DND-41 (cell line): ENCODE measurements around the gene METTL24.

ENCODE experiments used
- ATAC-seq: fragments of 200-7000 bp; cut with Tn5 transposase; 3 replicates; pipeline ENCODE4 v1.9.1; 2021; ENCODE audit warnings: low read depth; ENCODE audit not compliant: insufficient read depth
- DNase-seq: peaks from one replicate; pipeline ENCODE4 v3.0.0-alpha.2; 2020
- H2AFZ ChIP-seq: 2 replicates; pipeline ENCODE4 v1.6.0; 2012; ENCODE audit warnings: low read depth, low read length
- H3K27ac ChIP-seq: 2 replicates; pipeline ENCODE4 v1.5.1; 2012; ENCODE audit warnings: low read length, inconsistent platforms
- H3K27me3 ChIP-seq: fragments of 200-600 bp; sonication (generic); 2 replicates; pipeline ENCODE4 v1.6.0; 2012; ENCODE audit warnings: low read length, mild to moderate bottlenecking, inconsistent platforms; ENCODE audit not compliant: insufficient read depth, poor library complexity
- H3K36me3 ChIP-seq: 2 replicates; pipeline ENCODE4 v1.5.1; 2012; ENCODE audit warnings: low read length, inconsistent platforms; ENCODE audit not compliant: insufficient read depth
- H3K4me1 ChIP-seq: 2 replicates; pipeline ENCODE4 v1.5.1; 2012; ENCODE audit warnings: mild to moderate bottlenecking, low read length; ENCODE audit not compliant: insufficient read depth
- H3K4me2 ChIP-seq: 2 replicates; pipeline ENCODE4 v1.6.0; 2012; ENCODE audit warnings: mild to moderate bottlenecking, moderate library complexity, low read length, inconsistent platforms; ENCODE audit not compliant: insufficient read depth
- H3K4me3 ChIP-seq, 2 experiments: fragments of 200-600 bp in 1 of 2; shearing (Covaris generic) in 1 of 2; 2 replicates each; pipeline ENCODE4 v1.5.1; 2012 to 2016; ENCODE audit warnings: inconsistent platforms in 2 of 2, low read length in 2 of 2, mild to moderate bottlenecking in 2 of 2, low read depth in 1 of 2, moderate library complexity in 1 of 2
- H3K79me2 ChIP-seq: 2 replicates; pipeline ENCODE4 v1.6.0; 2012; ENCODE audit warnings: low read length, inconsistent platforms; ENCODE audit not compliant: insufficient read depth
- H3K9ac ChIP-seq: 2 replicates; pipeline ENCODE4 v1.6.0; 2012; ENCODE audit warnings: low read depth, mild to moderate bottlenecking, inconsistent platforms, low read length, moderate library complexity
- H3K9me3 ChIP-seq: 2 replicates; pipeline ENCODE4 v1.5.1; 2012; ENCODE audit warnings: low read length, moderate library complexity, mild to moderate bottlenecking, inconsistent platforms; ENCODE audit not compliant: insufficient read depth, severe bottlenecking
- H4K20me1 ChIP-seq: 2 replicates; pipeline ENCODE4 v1.6.0; 2012; ENCODE audit warnings: low read length; ENCODE audit not compliant: insufficient read depth
- EZH2 ChIP-seq: IDR thresholded peaks from 3 replicates; pipeline ENCODE4 v1.6.1; 2012; ENCODE audit warnings: borderline replicate concordance, low read depth, mild to moderate bottlenecking, moderate library complexity, low read length, inconsistent platforms; ENCODE audit not compliant: severe bottlenecking
- TF ChIP-seq, protein P1 (sequence below): IDR thresholded peaks from 2 replicates; pipeline ENCODE4 v1.5.1; 2012; ENCODE audit warnings: borderline replicate concordance, low read length, moderate library complexity, mild to moderate bottlenecking; ENCODE audit not compliant: poor library complexity, severe bottlenecking; ENCODE audit errors: extremely low read depth

METTL24 gene

DNA sequence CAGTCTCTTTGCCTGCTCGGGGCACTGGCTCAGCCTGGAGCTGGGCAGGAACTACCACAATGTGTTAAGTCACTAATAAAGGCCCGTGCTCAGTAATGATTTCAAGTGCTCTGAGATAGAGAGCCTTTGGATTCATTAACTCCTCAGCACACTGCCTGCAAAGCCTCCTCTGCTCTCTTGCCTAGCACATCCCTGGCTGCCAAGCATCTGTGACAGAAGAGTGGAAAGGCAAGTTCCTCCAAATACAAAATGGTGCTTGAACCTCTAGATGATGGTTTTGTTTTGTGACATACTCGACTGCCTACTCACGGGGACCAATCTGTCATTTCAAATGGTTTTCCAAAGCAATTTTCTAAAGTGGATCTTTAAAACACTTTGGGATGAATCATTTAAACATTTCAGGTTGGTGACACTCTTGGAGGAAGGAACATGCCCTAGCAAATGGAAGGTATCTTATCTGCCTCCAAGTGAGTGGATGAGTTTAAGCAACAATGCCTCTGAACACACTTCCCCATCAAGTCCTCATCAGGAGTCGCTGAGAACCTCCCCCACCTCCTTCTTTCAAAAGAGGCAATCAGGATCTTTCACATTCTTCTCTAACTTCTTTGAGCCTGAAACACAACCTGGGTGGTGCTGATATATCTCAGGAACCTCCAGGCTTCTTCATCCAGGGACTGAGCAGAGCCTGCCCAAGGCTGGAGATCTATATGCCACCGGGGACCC is 35.8 kb downstream of the METTL24 start:
- H3K36me3 ChIP-seq = no peaks in the 10 kb centered on the region
- H3K27ac ChIP-seq = no peak overlapping the region
- no peak overlapping the region for H2AFZ ChIP-seq
- no peak overlapping the region for H3K4me2 ChIP-seq
- no peak overlapping the region for H3K9ac ChIP-seq
- ATAC-seq = no peak
- no peaks in the 10 kb centered on the region for H3K9me3 ChIP-seq
- TF ChIP-seq EZH2 = no peak
- no peak overlapping the region for H3K4me3 ChIP-seq
- H4K20me1 ChIP-seq = no peaks in the 10 kb centered on the region
- peaks cover 9% of the 10 kb centered on the region for H3K27me3 ChIP-seq
- H3K4me1 ChIP-seq = no peaks in the 10 kb centered on the region
- no peak for DNase-seq
- H3K79me2 ChIP-seq = no peaks in the 10 kb centered on the region

DNA sequence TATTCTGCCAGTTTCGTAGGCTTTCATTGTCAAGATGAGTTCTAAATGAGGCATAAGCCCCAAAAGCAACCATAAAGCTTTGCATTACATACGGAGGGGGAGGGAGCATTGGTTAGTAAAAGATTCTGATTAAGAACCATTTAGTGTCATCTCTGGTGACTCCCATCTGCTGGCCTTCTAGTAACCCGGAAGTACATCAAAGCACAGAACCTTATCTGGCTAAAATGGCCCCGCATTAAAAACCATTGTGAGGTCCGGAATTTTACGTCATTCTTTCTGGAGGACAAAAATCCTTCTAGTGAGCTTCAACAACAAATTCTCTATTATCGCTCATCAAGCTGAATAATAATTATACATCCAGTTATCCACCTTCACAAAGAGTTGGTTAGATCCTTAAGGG is 37.8 kb downstream of the METTL24 start:
- Histone ChIP-seq H2AFZ (no peak overlapping the region), H3K4me2 (no peak overlapping the region), H3K4me3 (no peak overlapping the region), H3K79me2 (no peaks in the 10 kb centered on the region), H3K4me1 (no peaks in the 10 kb centered on the region), H3K9me3 (no peaks in the 10 kb centered on the region), H3K9ac (no peak overlapping the region), H3K27me3 (peaks cover 6% of the 10 kb centered on the region), H3K36me3 (no peaks in the 10 kb centered on the region), H3K27ac (no peak overlapping the region), H4K20me1 (no peaks in the 10 kb centered on the region)
- no peak for DNase-seq
- no peak for ATAC-seq
- TF ChIP-seq, protein P1, sequence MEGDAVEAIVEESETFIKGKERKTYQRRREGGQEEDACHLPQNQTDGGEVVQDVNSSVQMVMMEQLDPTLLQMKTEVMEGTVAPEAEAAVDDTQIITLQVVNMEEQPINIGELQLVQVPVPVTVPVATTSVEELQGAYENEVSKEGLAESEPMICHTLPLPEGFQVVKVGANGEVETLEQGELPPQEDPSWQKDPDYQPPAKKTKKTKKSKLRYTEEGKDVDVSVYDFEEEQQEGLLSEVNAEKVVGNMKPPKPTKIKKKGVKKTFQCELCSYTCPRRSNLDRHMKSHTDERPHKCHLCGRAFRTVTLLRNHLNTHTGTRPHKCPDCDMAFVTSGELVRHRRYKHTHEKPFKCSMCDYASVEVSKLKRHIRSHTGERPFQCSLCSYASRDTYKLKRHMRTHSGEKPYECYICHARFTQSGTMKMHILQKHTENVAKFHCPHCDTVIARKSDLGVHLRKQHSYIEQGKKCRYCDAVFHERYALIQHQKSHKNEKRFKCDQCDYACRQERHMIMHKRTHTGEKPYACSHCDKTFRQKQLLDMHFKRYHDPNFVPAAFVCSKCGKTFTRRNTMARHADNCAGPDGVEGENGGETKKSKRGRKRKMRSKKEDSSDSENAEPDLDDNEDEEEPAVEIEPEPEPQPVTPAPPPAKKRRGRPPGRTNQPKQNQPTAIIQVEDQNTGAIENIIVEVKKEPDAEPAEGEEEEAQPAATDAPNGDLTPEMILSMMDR = no peak
- no peak for TF ChIP-seq EZH2

DNA sequence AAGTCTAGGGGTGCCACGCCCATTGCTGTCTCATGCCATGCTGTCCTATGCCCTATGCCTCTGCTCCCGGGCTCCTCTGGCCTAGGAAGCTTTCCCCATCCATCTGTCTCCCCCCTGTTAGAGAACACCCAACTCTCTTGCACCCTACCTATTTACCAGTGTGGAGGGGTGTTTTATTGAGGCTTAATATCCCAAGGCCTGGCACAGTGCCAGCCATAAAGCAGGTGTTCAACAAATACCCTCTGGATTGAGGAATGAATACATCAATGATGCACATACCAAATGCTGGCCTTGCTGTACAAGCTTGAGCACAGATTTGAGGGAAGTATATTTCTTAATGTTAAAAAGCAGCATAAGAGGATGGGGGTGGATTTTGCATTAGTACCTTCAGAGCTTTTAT is 38.3 kb downstream of the METTL24 start:
- H3K9ac ChIP-seq = no peak overlapping the region
- TF ChIP-seq, protein P1 = no peak
- no peak for TF ChIP-seq EZH2
- no peaks in the 10 kb centered on the region for H4K20me1 ChIP-seq
- H3K9me3 ChIP-seq = no peaks in the 10 kb centered on the region
- no peak overlapping the region for H3K4me2 ChIP-seq
- peaks cover 6% of the 10 kb centered on the region for H3K27me3 ChIP-seq
- H3K79me2 ChIP-seq = no peaks in the 10 kb centered on the region
- no peak overlapping the region for H3K27ac ChIP-seq
- no peak overlapping the region for H2AFZ ChIP-seq
- no peak overlapping the region for H3K4me3 ChIP-seq
- ATAC-seq (no peak), DNase-seq (no peak)
- H3K36me3 ChIP-seq = no peaks in the 10 kb centered on the region
- no peaks in the 10 kb centered on the region for H3K4me1 ChIP-seq

DNA sequence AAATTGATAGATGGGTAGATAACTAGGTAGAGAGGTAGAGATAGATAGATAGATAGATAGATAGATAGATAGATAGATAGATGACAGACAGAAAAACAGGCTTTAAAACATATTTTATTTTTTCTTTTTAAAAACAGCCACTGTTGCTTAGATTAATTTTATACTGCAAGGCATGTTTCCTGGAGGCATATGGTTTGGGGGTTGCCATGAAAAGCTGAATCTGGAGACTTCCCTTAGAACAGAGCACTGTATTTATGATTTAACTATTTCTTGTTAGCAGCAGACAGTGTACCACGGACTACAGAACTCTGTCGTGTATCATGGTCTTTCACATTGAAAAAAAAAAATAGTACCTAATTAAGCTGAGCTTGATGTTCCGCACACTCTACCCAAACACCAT is 38.8 kb downstream of the METTL24 start:
- Histone ChIP-seq H3K4me1 (no peaks in the 10 kb centered on the region), H3K27me3 (peaks cover 6% of the 10 kb centered on the region), H3K9ac (no peak overlapping the region), H3K79me2 (no peaks in the 10 kb centered on the region), H4K20me1 (no peaks in the 10 kb centered on the region), H2AFZ (no peak overlapping the region), H3K4me3 (no peak overlapping the region), H3K9me3 (no peaks in the 10 kb centered on the region), H3K4me2 (no peak overlapping the region), H3K27ac (no peak overlapping the region), H3K36me3 (no peaks in the 10 kb centered on the region)
- ATAC-seq (no peak), DNase-seq (no peak)
- TF ChIP-seq, protein P1 = no peak
- no peak for TF ChIP-seq EZH2
